ENCODE data around the gene OTUD1. TPM values are rescaled to one million over a fixed set of nuclear protein-coding genes. Genes with fewer than 3 reads are reported as not detected.

OTUD1 gene
- total RNA-seq, 1 experiment from 2014 or later = 1.5 TPM

GRCh38 chr10:23421397-23421796, 17.5 kb upstream of the OTUD1 start:
- DNase-seq (ENCODE audit: low read depth) = no peak

DNA sequence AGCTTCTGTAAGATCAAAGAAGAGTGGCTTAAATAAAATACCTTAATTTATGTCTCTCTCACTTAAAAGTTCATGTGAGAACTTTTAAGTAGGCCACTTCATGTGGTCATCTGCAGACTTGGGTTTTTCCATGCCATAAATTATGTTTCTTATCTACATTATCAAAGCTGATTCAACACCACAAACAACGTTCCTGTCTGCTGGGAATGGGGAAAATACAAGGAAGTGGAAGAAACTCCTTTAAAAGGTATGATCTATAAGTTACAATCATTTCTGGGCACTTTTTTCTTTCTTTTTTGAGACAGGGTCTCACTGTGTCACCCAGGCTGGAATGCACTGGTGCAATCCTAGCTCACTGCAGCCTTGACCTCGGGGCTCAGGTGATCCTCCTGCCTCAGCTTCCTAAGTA, 16.9 kb upstream of the OTUD1 start:
- DNase-seq (ENCODE audit: low read depth) = peak; percentile 22

DNA sequence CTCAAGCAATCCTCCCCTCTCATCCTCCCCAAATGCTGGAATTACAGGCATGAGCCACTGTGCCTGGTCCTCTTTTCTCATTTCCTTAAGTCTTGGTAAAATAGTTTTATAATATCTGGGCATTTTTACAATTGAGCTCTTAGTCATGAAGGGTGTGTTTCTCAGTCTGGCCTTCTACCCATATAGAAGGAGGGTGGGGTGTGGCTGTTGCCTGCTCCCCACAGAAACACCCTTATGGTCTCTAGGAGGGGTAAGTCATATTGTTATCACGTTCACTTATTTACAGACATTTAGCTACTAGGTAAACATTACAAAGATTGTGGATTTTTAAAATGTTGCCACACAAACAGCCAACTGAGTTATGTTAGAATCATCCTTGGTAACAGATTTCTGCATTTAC, 6.7 kb upstream of the OTUD1 start:
- peak; percentile 10 for DNase-seq (ENCODE audit: low read depth)

DNA sequence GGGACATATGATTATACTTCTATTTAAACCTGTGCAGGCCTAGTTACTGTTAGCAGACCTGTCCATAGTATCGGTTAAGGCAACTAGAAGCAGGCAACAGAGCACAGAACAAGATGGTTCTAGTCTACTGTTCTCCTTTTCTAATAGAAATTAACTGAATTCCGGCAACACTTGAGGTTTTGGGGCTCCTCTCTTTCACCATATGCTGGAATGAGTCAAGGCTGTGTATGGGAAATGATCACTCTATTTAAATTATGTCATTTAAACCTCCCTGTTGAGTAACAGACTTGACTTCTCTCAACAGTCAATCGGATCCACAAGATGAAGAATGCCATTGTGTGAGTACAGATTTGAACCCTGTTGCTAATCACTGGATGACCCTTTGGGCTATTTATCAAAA, 6.2 kb upstream of the OTUD1 start:
- no peak for DNase-seq (ENCODE audit: low read depth)

- DNase-seq (ENCODE audit: low read depth) = no peak
These were observed 5.2 kb upstream of the OTUD1 start for GRCh38 chr10:23433701-23434100.

GRCh38 chr10:23435378-23435777, 3.5 kb upstream of the OTUD1 start:
- no peak for DNase-seq (ENCODE audit: low read depth)

DNA sequence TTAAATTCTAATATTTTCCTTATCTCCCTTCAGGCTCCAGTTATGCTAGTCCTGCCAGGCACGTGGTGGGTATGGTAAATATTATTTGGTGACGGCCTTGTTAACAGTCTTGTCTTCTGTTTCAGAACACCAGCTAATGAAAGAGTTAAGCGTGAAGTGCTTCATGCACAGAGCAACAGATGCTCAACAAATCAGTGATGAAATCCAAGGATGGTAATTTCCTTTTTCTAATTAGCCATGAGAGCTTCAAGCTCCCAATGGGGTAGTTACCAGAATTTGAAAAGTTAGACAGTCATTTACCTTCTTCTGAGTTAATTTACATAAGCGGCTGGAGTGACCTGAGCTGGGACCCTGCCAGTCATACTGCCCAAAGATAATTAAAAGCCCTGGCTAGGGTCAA, 1.9 kb upstream of the OTUD1 start:
- no peak for DNase-seq (ENCODE audit: low read depth)

GRCh38 chr10:23437963-23438546, 820 bp upstream of the OTUD1 start:
- DNase-seq (ENCODE audit: low read depth) = no peak

DNA sequence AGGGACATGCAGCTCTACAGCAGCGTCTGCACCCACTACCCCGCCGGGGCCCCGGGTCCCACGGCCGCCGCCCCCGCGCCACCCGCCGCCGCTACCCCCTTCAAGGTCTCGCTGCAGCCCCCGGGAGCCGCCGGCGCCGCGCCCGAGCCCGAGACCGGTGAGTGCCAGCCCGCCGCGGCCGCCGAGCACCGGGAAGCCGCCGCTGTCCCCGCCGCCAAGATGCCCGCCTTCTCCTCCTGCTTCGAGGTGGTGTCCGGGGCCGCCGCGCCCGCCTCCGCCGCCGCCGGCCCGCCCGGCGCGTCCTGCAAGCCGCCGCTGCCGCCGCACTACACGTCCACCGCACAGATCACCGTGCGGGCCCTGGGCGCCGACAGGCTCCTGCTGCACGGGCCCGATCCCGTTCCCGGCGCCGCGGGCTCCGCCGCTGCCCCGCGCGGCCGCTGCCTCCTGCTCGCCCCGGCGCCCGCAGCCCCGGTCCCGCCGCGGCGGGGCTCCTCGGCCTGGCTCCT, 631 bp downstream of the OTUD1 start:
- DNase-seq (ENCODE audit: low read depth) = peak; percentile 27

- DNase-seq (ENCODE audit: low read depth) = peak; percentile 39
These were observed 1.4 kb downstream of the OTUD1 start for GRCh38 chr10:23439961-23440889.

DNA sequence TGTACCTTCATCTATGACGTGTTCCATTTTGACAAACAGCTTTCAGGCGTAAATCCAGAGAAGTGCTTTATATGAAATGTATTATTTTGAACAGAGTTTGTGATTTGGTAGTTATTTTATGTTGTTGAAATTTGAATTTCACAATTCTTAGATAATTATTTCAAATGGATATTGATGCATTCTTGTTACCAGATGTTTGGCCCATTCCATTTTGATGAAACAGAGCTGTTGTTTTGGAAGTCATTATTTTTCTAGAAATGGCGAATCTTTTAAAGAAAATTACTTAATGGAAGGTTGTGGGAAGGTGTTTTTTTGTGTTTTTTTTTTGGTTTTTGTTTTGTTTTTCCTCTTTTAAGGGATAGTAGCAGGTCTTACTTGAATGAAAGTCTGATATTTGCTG, 2.4 kb downstream of the OTUD1 start:
- no peak for DNase-seq (ENCODE audit: low read depth)

DNA sequence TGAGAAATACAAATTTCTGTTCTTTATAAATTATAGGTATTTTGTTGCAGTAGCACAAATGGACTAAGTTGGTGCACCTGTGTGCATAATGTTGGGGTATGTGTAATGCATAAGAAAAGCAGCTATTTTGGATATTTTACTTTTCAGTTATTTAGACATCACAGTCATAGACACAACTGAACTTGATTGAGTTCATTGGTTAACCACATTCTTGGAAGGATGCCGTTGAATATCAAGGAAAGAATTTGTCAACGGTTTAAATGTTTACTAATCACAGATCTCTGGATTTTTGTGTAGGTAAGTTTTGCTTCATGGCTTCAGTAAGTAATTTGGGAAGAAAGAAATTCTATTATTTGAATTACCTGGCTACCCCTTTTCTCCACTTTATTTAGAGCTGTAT, 4.1 kb downstream of the OTUD1 start:
- no peak for DNase-seq (ENCODE audit: low read depth)

- no peak for DNase-seq (ENCODE audit: low read depth)
These were observed 6.7 kb downstream of the OTUD1 start for GRCh38 chr10:23445591-23445990.

DNA sequence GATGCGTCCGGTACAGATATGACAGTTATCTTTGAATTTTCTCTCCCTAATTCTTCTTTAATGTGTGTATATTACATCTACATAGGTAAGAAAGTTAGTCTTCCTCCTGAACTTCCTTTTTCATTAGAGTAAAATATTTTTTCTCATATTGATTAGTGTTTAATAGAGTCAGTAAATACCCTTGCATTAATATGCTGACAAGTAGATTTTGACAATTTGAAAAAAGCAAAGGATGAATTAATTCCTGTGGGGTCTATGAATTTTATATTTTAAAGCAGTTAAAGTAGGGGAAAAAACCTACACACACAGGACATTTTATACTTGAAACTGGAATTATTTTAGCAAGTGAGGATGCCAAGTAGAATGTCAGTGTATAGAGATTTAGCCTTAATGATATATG, 9.4 kb downstream of the OTUD1 start:
- DNase-seq (ENCODE audit: low read depth) = no peak

GRCh38 chr10:23448802-23449570, 10.1 kb downstream of the OTUD1 start:
- no peak for DNase-seq (ENCODE audit: low read depth)

DNA sequence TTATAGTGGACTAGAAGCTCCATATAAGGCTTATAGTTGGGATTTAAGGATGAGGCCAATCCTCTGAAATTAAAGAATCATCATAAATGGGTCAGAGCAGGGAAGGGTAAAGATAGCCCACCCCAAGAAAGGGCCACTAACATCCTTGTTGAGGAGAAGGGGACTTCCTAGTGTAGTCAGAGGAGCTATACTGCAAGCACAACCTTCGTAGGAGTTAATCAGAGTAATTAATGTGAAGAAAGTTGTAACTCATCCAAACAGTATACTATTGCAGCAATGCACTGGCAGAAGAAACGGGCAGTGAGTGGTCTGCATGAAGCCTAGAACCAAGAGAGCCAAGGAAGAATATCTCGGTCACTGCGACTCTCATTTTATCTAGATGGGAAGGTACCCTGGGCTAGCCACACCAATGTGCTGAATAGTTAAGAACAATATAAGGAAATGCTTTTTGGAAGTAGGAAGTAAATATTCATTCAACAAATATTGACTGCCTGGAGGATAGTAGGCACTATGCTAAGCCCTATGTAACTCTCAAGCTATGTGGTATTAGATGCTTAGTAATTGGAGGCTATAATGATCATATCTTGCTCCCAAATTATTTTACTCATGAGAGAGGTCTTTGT, 13.3 kb downstream of the OTUD1 start:
- no peak for DNase-seq (ENCODE audit: low read depth)

DNA sequence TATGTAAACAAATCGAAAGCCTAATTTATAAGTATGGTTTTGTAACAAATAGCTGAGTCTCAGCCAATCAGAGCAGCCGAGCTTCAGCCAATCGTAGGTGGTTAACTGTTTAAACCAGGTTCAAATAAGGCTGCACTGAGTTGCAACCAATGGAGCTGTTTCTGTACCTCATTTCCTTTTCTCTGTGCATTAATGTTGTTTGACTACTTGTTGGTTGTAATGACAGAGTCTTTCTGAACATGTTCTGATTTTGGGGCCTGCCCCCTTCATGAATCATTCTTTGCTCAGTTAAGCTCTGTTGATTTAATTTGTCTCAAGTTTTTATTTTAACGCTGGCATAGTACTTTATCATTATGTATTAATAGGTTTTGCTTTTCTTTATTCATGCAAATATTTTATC, 14.6 kb downstream of the OTUD1 start:
- DNase-seq (ENCODE audit: low read depth) = no peak

DNA sequence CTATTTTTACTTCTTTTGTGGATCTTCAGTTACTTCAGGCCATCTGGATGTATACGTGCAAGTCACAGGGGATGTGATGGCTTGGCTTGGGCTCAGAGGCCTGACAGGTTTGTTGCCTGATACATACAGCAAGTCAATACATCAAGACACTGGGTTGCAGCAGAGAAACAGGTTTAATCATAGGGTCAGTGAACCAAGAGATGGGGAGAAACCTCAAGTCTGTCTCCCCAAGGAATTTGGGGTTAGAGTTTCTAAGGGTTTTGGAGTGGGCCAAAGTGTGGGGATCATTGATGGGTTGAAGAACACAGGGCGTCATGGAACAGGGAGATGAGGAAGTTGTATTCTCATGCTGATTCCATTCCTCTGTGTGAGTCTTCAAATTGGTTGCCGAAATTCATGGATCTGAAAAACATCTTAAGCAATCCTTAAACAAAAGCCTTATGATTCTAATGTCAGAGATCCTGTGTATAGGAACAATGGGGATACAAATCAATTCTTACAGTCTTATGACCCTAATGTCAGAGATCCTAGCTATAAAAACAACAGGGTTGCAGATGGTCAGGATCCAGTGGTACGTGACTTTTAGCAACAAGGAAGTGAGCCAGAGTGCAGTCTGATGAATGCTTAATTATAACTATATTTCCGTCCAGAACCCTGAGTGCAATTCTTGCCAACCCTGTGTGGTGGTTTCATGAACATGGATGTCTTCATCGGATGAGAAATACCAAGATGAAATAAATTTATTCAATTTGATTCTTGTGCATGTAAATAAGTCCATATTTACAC, 18.9 kb downstream of the OTUD1 start:
- DNase-seq (ENCODE audit: low read depth) = no peak

GRCh38 chr10:23459308-23459939, 20.5 kb downstream of the OTUD1 start:
- DNase-seq (ENCODE audit: low read depth) = no peak

GRCh38 chr10:23461557-23461956, 22.7 kb downstream of the OTUD1 start:
- no peak for DNase-seq (ENCODE audit: low read depth)

DNA sequence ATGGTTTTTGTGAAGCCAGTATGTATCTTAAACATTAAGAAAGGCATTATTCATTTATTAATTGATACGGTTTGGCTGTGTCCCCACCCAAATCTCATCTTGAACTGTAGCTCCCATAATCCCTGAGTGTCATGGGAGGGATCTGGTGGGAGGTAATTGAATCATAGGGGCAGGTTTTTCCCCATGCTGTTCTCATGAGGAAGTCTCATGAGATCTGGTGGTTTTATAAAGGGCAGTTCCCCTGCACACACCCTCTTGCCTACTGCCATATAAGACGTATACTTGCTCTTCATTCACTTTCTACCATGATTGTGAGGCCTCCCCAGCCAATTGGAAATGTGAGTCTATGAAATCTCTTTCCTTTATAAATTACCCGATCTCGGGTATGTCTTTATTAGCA, 28.1 kb downstream of the OTUD1 start:
- DNase-seq (ENCODE audit: low read depth) = no peak

All from Daoy (cell line).